ENCODE results near the gene APOBEC2. TPM values are rescaled to one million over a fixed set of nuclear protein-coding genes. Genes with fewer than 3 reads are reported as not detected.

The APOBEC2 gene
- total and polyA plus RNA-seq, 9 of the 15 experiments (the other 6 are each of a cell fraction or from before 2014, with no cell fraction given), result 0.25 to 1.6 TPM; not detected in 7

DNA sequence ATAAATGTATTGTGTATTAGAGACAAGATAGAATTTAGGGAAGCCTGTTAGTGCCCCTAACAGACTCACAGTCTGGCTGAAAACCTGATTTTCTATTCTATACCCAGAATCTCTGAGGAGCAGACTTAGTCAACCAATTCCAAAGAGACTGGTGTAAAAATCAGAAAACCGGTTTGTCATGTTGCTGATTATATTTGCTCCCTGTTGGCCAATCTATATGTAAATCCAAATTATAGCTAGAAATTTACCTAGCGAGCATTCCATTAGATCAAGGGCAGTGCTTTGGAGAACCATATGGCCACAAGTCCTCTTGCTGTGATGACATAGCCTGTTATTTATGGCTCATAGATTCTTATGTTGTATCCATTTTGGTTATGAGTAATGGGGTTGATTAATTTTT lies 24.5 kb downstream of the APOBEC2 start:
- POLR2A ChIA-PET, result interaction anchor here (1.3 kb wide), 1 partner anchor 54 kb away, joined by 3 read pairs; no protein-coding TSS in a partner anchor
- 81% methylated on average over 2 of the region's 2 CpGs for WGBS (ENCODE audit: insufficient coverage, low coverage, missing lambda C conversion rate)
- no peaks in the 10 kb centered on the region for H3K9me3 ChIP-seq (replicated peaks; ENCODE audit: control insufficient read depth, insufficient read depth, low read depth, low read length)
- DNase-seq (ENCODE audit: extremely low read depth in 1 of 4, low spot score in 3 of 4) (no peak), FAIRE-seq (no peak), ATAC-seq (no peak)
- H3K4me1 ChIP-seq (replicated peaks in 1 of 2; ENCODE audit: control insufficient read depth in 2 of 2, insufficient read depth in 2 of 2, low read length in 2 of 2), result peaks cover 9 to 17% of the 10 kb centered on the region in 2 experiments
- no TSS peak for BruUV-seq (replicated peaks)
- no peak overlapping the region for H3K9ac ChIP-seq (ENCODE audit: insufficient read depth in 1 of 2, low read depth in 2 of 2, low read length in 2 of 2)
- no peak overlapping the region for H2AFZ ChIP-seq (ENCODE audit: low read depth, low read length)
- no peak overlapping the region for H3K4me3 ChIP-seq
- no peak overlapping the region for H3K4me2 ChIP-seq (ENCODE audit: insufficient read depth, low read length)
- H3K27me3 ChIP-seq (ENCODE audit: control insufficient read depth in 2 of 2, insufficient read depth in 2 of 2, low read length in 2 of 2), result no peaks in the 10 kb centered on the region
- H3K79me2 ChIP-seq (ENCODE audit: control insufficient read depth, insufficient read depth, low read length), result peaks cover 65% of the 10 kb centered on the region
- in situ Hi-C loops (cut with MboI), result no loop called here
- CTCF ChIA-PET (ENCODE audit: low intra/inter-chr PET ratio), result no interaction called here
- H3K27ac ChIP-seq (ENCODE audit: extremely low read depth, low read depth, low read length), result no peak overlapping the region
- intact Hi-C loops (cut with micrococcal nuclease), result no loop called here
- no peaks in the 10 kb centered on the region for H3K9me1 ChIP-seq (ENCODE audit: control insufficient read depth, insufficient read depth, low read length)
- H4K20me1 ChIP-seq (replicated peaks; ENCODE audit: control insufficient read depth, insufficient read depth, low read length), result no peaks in the 10 kb centered on the region
- H3K36me3 ChIP-seq (ENCODE audit: control insufficient read depth, insufficient read depth, low read length), result peaks cover 44% of the 10 kb centered on the region
- TF ChIP-seq ZNF121 (CRISPR knock-in tag; conservative IDR thresholded peaks at IDR 0.05) (no peak), TOE1 (IDR thresholded peaks at IDR 0.05; ENCODE audit: borderline replicate concordance) (no peak), TOE1 (CRISPR knock-in tag; IDR thresholded peaks at IDR 0.05; ENCODE audit: borderline replicate concordance, low read depth) (no peak), ZFP91 (CRISPR knock-in tag; IDR thresholded peaks at IDR 0.05) (no peak), ZC3H8 (IDR thresholded peaks at IDR 0.05) (no peak), ZNF280B (CRISPR knock-in tag; IDR thresholded peaks at IDR 0.05) (no peak), FOXM1 (IDR thresholded peaks at IDR 0.05; ENCODE audit: low read depth) (no peak), FOXM1 (CRISPR knock-in tag; IDR thresholded peaks at IDR 0.05; ENCODE audit: low read depth) (no peak), RAD51 (IDR thresholded peaks at IDR 0.05; ENCODE audit: borderline replicate concordance, low read depth) (no peak)
- TF ChIP-seq, protein P1, sequence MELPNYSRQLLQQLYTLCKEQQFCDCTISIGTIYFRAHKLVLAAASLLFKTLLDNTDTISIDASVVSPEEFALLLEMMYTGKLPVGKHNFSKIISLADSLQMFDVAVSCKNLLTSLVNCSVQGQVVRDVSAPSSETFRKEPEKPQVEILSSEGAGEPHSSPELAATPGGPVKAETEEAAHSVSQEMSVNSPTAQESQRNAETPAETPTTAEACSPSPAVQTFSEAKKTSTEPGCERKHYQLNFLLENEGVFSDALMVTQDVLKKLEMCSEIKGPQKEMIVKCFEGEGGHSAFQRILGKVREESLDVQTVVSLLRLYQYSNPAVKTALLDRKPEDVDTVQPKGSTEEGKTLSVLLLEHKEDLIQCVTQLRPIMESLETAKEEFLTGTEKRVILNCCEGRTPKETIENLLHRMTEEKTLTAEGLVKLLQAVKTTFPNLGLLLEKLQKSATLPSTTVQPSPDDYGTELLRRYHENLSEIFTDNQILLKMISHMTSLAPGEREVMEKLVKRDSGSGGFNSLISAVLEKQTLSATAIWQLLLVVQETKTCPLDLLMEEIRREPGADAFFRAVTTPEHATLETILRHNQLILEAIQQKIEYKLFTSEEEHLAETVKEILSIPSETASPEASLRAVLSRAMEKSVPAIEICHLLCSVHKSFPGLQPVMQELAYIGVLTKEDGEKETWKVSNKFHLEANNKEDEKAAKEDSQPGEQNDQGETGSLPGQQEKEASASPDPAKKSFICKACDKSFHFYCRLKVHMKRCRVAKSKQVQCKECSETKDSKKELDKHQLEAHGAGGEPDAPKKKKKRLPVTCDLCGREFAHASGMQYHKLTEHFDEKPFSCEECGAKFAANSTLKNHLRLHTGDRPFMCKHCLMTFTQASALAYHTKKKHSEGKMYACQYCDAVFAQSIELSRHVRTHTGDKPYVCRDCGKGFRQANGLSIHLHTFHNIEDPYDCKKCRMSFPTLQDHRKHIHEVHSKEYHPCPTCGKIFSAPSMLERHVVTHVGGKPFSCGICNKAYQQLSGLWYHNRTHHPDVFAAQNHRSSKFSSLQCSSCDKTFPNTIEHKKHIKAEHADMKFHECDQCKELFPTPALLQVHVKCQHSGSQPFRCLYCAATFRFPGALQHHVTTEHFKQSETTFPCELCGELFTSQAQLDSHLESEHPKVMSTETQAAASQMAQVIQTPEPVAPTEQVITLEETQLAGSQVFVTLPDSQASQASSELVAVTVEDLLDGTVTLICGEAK (IDR thresholded peaks at IDR 0.05), result no peak
- TF ChIP-seq, protein P1 (CRISPR knock-in tag; IDR thresholded peaks at IDR 0.05), result no peak

Data from K562 (cell line).